ENCODE measurements around the gene AKT3.

The AKT3 gene

GRCh38 chr1:243582326-243582725, 267.7 kb downstream of the AKT3 start:
- Mint-ChIP-seq H3K27ac (no peak overlapping the region), H3K4me3 (no peak overlapping the region), H3K27me3 (no peaks in the 10 kb centered on the region), H3K36me3 (peaks cover 62% of the 10 kb centered on the region), H3K4me1 (ENCODE audit: low read depth) (peaks cover 1% of the 10 kb centered on the region), H3K9me3 (ENCODE audit: low read depth) (peaks cover 26% of the 10 kb centered on the region)

- peaks cover 1% of the 10 kb centered on the region for H3K4me1 Mint-ChIP-seq (ENCODE audit: low read depth)
- H3K27me3 Mint-ChIP-seq = no peaks in the 10 kb centered on the region
- no peak overlapping the region for H3K4me3 Mint-ChIP-seq
- peaks cover 65% of the 10 kb centered on the region for H3K36me3 Mint-ChIP-seq
- H3K27ac Mint-ChIP-seq = no peak overlapping the region
- peaks cover 24% of the 10 kb centered on the region for H3K9me3 Mint-ChIP-seq (ENCODE audit: low read depth)
Observed at GRCh38 chr1:243580984-243581383, 269.1 kb downstream of the AKT3 start.

GRCh38 chr1:243580072-243580471, 270.0 kb downstream of the AKT3 start:
- no peaks in the 10 kb centered on the region for H3K27me3 Mint-ChIP-seq
- no peak overlapping the region for H3K4me3 Mint-ChIP-seq
- peaks cover 1% of the 10 kb centered on the region for H3K4me1 Mint-ChIP-seq (ENCODE audit: low read depth)
- H3K27ac Mint-ChIP-seq = no peak overlapping the region
- peaks cover 18% of the 10 kb centered on the region for H3K9me3 Mint-ChIP-seq (ENCODE audit: low read depth)
- peaks cover 56% of the 10 kb centered on the region for H3K36me3 Mint-ChIP-seq

DNA sequence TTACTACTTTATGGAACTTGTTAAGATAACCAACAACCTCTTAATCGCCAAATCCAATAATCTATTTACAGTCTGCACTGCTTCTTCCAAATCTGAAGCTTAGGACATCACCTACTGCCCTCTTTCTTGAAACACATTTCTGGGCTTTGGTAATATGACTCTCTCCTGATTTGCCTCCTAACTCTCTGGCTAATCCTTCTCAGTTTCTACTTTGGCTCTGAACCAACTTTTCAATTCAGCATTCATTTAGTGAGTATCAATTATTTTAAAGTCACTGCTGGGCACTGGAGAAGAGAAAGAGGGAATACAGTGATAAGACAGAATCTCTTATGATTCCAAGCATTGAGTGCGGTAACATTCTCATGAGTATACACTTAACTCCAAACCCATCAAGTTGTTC, 275.0 kb downstream of the AKT3 start:
- H3K36me3 Mint-ChIP-seq = peaks cover 39% of the 10 kb centered on the region
- peaks cover 1% of the 10 kb centered on the region for H3K4me1 Mint-ChIP-seq (ENCODE audit: low read depth)

GRCh38 chr1:243572940-243573339, 277.1 kb downstream of the AKT3 start:
- no peaks in the 10 kb centered on the region for H3K27me3 Mint-ChIP-seq
- H3K36me3 Mint-ChIP-seq = peaks cover 30% of the 10 kb centered on the region
- H3K4me3 Mint-ChIP-seq = no peak overlapping the region
- no peaks in the 10 kb centered on the region for H3K4me1 Mint-ChIP-seq (ENCODE audit: low read depth)
- H3K9me3 Mint-ChIP-seq (ENCODE audit: low read depth) = no peaks in the 10 kb centered on the region
- H3K27ac Mint-ChIP-seq = no peak overlapping the region

More for the DNA sequence above, 275.0 kb downstream of the AKT3 start:
- Mint-ChIP-seq H3K27ac (no peak overlapping the region), H3K4me3 (no peak overlapping the region), H3K9me3 (ENCODE audit: low read depth) (no peaks in the 10 kb centered on the region), H3K27me3 (no peaks in the 10 kb centered on the region)

GRCh38 chr1:243568793-243569192, 281.2 kb downstream of the AKT3 start:
- Mint-ChIP-seq H3K9me3 (ENCODE audit: low read depth) (no peaks in the 10 kb centered on the region), H3K27me3 (no peaks in the 10 kb centered on the region), H3K4me3 (no peak overlapping the region), H3K36me3 (peaks cover 30% of the 10 kb centered on the region), H3K27ac (no peak overlapping the region), H3K4me1 (ENCODE audit: low read depth) (no peaks in the 10 kb centered on the region)

DNA sequence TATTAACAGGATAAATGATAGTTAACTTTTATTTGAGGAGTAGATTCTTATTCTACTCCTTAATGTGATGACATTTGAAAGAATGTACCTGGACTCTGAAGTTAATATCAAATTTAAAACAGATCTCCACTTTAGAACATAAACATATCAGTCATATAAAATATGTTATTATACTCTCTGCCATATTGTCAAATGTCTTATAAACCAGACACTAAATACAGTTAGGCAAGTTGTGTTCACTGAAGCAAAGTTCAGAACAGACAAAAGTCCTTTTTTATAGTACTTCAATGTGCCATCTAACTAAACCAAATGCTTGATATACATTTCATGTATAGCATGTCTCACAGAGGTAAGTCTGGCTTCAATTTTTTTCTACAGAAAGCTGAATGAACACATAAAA, 285.2 kb downstream of the AKT3 start:
- Mint-ChIP-seq H3K4me3 (no peak overlapping the region), H3K27me3 (no peaks in the 10 kb centered on the region), H3K36me3 (peaks cover 42% of the 10 kb centered on the region), H3K4me1 (ENCODE audit: low read depth) (no peaks in the 10 kb centered on the region), H3K9me3 (ENCODE audit: low read depth) (peaks cover 5% of the 10 kb centered on the region), H3K27ac (no peak overlapping the region)

- Mint-ChIP-seq H3K36me3 (peaks cover 44% of the 10 kb centered on the region), H3K4me1 (ENCODE audit: low read depth) (no peaks in the 10 kb centered on the region), H3K27ac (no peak overlapping the region), H3K4me3 (no peak overlapping the region), H3K27me3 (no peaks in the 10 kb centered on the region), H3K9me3 (ENCODE audit: low read depth) (peaks cover 5% of the 10 kb centered on the region)
Observed at GRCh38 chr1:243563732-243564131, 286.3 kb downstream of the AKT3 start.

DNA sequence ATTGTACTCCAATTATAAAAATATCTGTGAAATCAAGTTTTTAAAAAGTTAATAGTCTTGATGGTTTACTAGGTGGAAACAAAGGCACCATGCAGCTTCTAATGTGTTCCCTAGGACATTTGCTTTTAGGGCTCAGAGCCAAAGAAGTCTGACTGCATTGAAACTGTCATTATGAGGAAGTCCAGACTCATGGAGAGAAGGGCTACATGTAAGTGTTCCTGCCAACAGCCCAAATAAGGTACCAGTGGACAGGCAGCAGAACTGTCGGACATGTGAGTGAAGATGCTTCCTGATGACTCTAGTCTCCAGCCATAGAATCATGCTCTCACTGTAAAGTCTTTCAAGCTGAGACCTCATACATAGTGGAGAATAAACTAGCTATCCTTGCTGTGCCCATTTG, 287.6 kb downstream of the AKT3 start:
- no peaks in the 10 kb centered on the region for H3K4me1 Mint-ChIP-seq (ENCODE audit: low read depth)
- peaks cover 5% of the 10 kb centered on the region for H3K9me3 Mint-ChIP-seq (ENCODE audit: low read depth)
- H3K4me3 Mint-ChIP-seq = no peak overlapping the region

GRCh38 chr1:243561588-243562319, 288.3 kb downstream of the AKT3 start:
- peaks cover 5% of the 10 kb centered on the region for H3K9me3 Mint-ChIP-seq (ENCODE audit: low read depth)
- no peaks in the 10 kb centered on the region for H3K4me1 Mint-ChIP-seq (ENCODE audit: low read depth)
- no peaks in the 10 kb centered on the region for H3K27me3 Mint-ChIP-seq
- H3K4me3 Mint-ChIP-seq = no peak overlapping the region
- no peak overlapping the region for H3K27ac Mint-ChIP-seq
- peaks cover 38% of the 10 kb centered on the region for H3K36me3 Mint-ChIP-seq

More for the DNA sequence above, 287.6 kb downstream of the AKT3 start:
- Mint-ChIP-seq H3K36me3 (peaks cover 39% of the 10 kb centered on the region), H3K27me3 (no peaks in the 10 kb centered on the region), H3K27ac (no peak overlapping the region)

GRCh38 chr1:243559575-243560162, 290.4 kb downstream of the AKT3 start:
- H3K27me3 Mint-ChIP-seq = no peaks in the 10 kb centered on the region
- H3K36me3 Mint-ChIP-seq = peaks cover 31% of the 10 kb centered on the region
- H3K9me3 Mint-ChIP-seq (ENCODE audit: low read depth) = peaks cover 5% of the 10 kb centered on the region
- no peak overlapping the region for H3K4me3 Mint-ChIP-seq
- no peak overlapping the region for H3K27ac Mint-ChIP-seq
- H3K4me1 Mint-ChIP-seq (ENCODE audit: low read depth) = no peaks in the 10 kb centered on the region

GRCh38 chr1:243558576-243558975, 291.5 kb downstream of the AKT3 start:
- H3K27me3 Mint-ChIP-seq = no peaks in the 10 kb centered on the region
- H3K27ac Mint-ChIP-seq = no peak overlapping the region
- peaks cover 25% of the 10 kb centered on the region for H3K36me3 Mint-ChIP-seq
- H3K9me3 Mint-ChIP-seq (ENCODE audit: low read depth) = peaks cover 5% of the 10 kb centered on the region
- no peaks in the 10 kb centered on the region for H3K4me1 Mint-ChIP-seq (ENCODE audit: low read depth)
- no peak overlapping the region for H3K4me3 Mint-ChIP-seq

- Mint-ChIP-seq H3K4me3 (no peak overlapping the region), H3K27ac (no peak overlapping the region), H3K36me3 (peaks cover 23% of the 10 kb centered on the region), H3K27me3 (no peaks in the 10 kb centered on the region), H3K4me1 (ENCODE audit: low read depth) (no peaks in the 10 kb centered on the region), H3K9me3 (ENCODE audit: low read depth) (peaks cover 5% of the 10 kb centered on the region)
Observed at GRCh38 chr1:243557866-243558265, 292.2 kb downstream of the AKT3 start.

GRCh38 chr1:243554686-243555085, 295.4 kb downstream of the AKT3 start:
- Mint-ChIP-seq H3K9me3 (ENCODE audit: low read depth) (no peaks in the 10 kb centered on the region), H3K27ac (no peak overlapping the region), H3K27me3 (no peaks in the 10 kb centered on the region), H3K4me1 (ENCODE audit: low read depth) (no peaks in the 10 kb centered on the region), H3K36me3 (peaks cover 16% of the 10 kb centered on the region), H3K4me3 (no peak overlapping the region)

DNA sequence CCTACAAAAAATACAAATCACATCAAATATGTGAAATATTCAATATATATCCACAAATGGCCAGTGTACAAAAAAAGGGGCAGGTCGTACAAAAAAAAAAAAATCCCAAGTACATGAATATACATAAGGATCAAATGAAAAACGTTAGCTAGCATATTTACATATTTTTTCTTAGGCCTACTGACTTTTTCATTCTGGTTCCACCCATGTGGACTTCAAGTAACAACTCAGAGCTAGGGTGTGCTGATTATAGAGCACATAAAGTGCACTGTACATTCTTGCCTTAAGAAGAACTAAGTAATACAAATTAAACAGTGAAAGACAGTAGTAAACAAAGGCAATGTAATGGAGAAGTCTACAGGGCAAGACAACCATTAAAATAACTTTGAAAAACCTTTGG, 297.0 kb downstream of the AKT3 start:
- H3K4me1 Mint-ChIP-seq (ENCODE audit: low read depth) = no peaks in the 10 kb centered on the region
- no peaks in the 10 kb centered on the region for H3K9me3 Mint-ChIP-seq (ENCODE audit: low read depth)
- no peak overlapping the region for H3K4me3 Mint-ChIP-seq
- peaks cover 18% of the 10 kb centered on the region for H3K36me3 Mint-ChIP-seq
- no peak overlapping the region for H3K27ac Mint-ChIP-seq
- no peaks in the 10 kb centered on the region for H3K27me3 Mint-ChIP-seq

DNA sequence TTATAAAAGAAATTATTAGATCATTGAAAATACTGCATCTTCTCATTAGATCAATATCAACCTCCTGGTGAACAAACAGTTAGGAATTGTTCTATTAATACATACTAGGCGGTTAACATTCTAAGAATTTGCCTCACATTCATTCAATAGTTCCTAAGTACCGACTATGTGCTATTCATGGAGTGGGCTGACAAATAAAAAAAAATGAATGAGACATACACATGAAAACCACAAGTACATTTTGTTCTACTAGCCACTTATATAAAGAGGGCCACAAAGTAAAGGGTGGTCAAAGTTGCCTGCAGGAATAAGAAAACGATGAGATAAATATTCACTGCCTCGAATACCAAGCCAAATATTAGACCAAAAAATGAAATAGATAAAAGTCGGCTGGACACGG, 299.8 kb downstream of the AKT3 start:
- Mint-ChIP-seq H3K4me1 (ENCODE audit: low read depth) (no peaks in the 10 kb centered on the region), H3K27me3 (no peaks in the 10 kb centered on the region), H3K4me3 (no peak overlapping the region), H3K36me3 (peaks cover 25% of the 10 kb centered on the region), H3K9me3 (ENCODE audit: low read depth) (no peaks in the 10 kb centered on the region), H3K27ac (no peak overlapping the region)
